Mesendoderm (in vitro differentiated cells): ENCODE results near the gene FOXC1.

Source experiments
- DNase-seq: peaks from one replicate; pipeline ENCODE4 v3.0.0; 2013
- H2AK5ac ChIP-seq: 2 replicates; pipeline ENCODE4 v1.6.1; 2013; ENCODE audit warnings: low read length, inconsistent platforms
- H2BK120ac ChIP-seq: 2 replicates; pipeline ENCODE4 v1.6.1; 2013; ENCODE audit warnings: low read depth, mild to moderate bottlenecking, low read length, moderate library complexity, mixed read lengths
- H2BK15ac ChIP-seq: replicated peaks from 2 replicates; pipeline ENCODE4 v1.6.1; 2013; ENCODE audit warnings: low read depth, mild to moderate bottlenecking, moderate library complexity
- H2BK5ac ChIP-seq: 2 replicates; pipeline ENCODE4 v1.6.1; 2013; ENCODE audit warnings: low read length, inconsistent platforms
- H3K18ac ChIP-seq: 2 replicates; pipeline ENCODE4 v1.6.1; 2013; ENCODE audit warnings: mild to moderate bottlenecking, low read length, mixed read lengths
- H3K23ac ChIP-seq: one replicate; pipeline ENCODE4 v1.6.1; 2013; ENCODE audit warnings: low read length
- H3K27ac ChIP-seq: 2 replicates; pipeline ENCODE4 v1.5.1; 2013; ENCODE audit warnings: low read depth, mild to moderate bottlenecking, inconsistent platforms, low read length, moderate library complexity
- H3K27me3 ChIP-seq: 2 replicates; pipeline ENCODE4 v1.6.1; 2013; ENCODE audit warnings: low read length, control low read depth, mild to moderate bottlenecking, inconsistent platforms; ENCODE audit not compliant: insufficient read depth, poor library complexity
- H3K36me3 ChIP-seq: 2 replicates; pipeline ENCODE4 v1.6.1; 2013; ENCODE audit warnings: low read length, inconsistent platforms; ENCODE audit not compliant: control insufficient read depth, insufficient read depth
- H3K4ac ChIP-seq: one replicate; pipeline ENCODE4 v1.6.1; 2013; ENCODE audit warnings: low read depth, mild to moderate bottlenecking, low read length, moderate library complexity
- H3K4me1 ChIP-seq: 2 replicates; pipeline ENCODE4 v1.6.1; 2013; ENCODE audit warnings: low read depth, low read length, inconsistent platforms; ENCODE audit not compliant: control insufficient read depth
- H3K4me2 ChIP-seq: 2 replicates; pipeline ENCODE4 v1.6.1; 2013; ENCODE audit warnings: low read length
- H3K4me3 ChIP-seq: 2 replicates; pipeline ENCODE4 v1.5.1; 2013; ENCODE audit warnings: mild to moderate bottlenecking, low read length
- H3K56ac ChIP-seq: one replicate; pipeline ENCODE4 v1.6.1; 2013; ENCODE audit warnings: low read length
- H3K79me1 ChIP-seq: 2 replicates; pipeline ENCODE4 v1.6.1; 2013; ENCODE audit warnings: low read length, inconsistent platforms
- H3K79me2 ChIP-seq: 2 replicates; pipeline ENCODE4 v1.6.1; 2013; ENCODE audit warnings: mild to moderate bottlenecking, low read length; ENCODE audit not compliant: control insufficient read depth, insufficient read depth
- H3K9ac ChIP-seq: 2 replicates; pipeline ENCODE4 v1.6.1; 2013; ENCODE audit warnings: low read length, inconsistent platforms
- H4K5ac ChIP-seq: one replicate; pipeline ENCODE4 v1.6.1; 2013; ENCODE audit warnings: low read length
- H4K8ac ChIP-seq: one replicate; pipeline ENCODE4 v1.6.1; 2013; ENCODE audit warnings: low read depth, mild to moderate bottlenecking, control low read depth, low read length, moderate library complexity
- WGBS: extraction: QIAGEN DNeasy Blood & Tissue Kit; methylation state at CpG from one replicate; pipeline ENCODE4 v1.1.7; 2013; ENCODE audit warnings: low lambda C conversion rate, missing lambda C conversion rate; ENCODE audit not compliant: insufficient coverage; ENCODE audit errors: extremely low coverage; 5-methylcytosine and 5-hydroxymethylcytosine counted together

FOXC1 gene

DNA sequence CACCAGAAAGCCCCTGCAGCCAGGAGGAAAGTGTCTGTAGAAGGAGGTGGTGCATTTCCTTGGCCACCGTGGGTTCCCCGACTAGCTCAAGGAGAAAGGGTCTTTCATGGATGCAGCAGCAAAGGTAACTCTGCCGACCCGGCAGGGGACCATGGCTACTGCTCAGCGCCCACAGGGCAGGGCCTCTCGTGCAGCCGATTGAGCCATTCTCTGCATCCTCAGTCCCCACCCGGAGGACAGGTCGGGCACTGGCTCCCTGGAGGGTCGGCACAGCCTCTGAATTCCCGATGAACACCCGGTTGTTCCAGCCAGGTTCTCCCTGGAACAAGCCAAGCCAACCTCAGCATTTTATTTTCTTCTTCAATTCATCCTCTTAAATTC lies 24.1 kb upstream of the FOXC1 start:
- no peak overlapping the region for H3K9ac ChIP-seq
- no peaks in the 10 kb centered on the region for H3K27me3 ChIP-seq
- no peak overlapping the region for H3K56ac ChIP-seq
- no peak overlapping the region for H3K4me2 ChIP-seq
- H3K4me1 ChIP-seq, result no peaks in the 10 kb centered on the region
- no peak overlapping the region for H3K4ac ChIP-seq
- WGBS, result no CpG with 5 or more reads among the region's 12 CpGs
- H2BK120ac ChIP-seq, result no peak overlapping the region
- no peak overlapping the region for H3K23ac ChIP-seq
- no peak overlapping the region for H2BK15ac ChIP-seq
- no peak for DNase-seq
- no peak overlapping the region for H3K4me3 ChIP-seq
- H3K36me3 ChIP-seq, result no peaks in the 10 kb centered on the region
- H3K79me1 ChIP-seq, result no peaks in the 10 kb centered on the region
- H2AK5ac ChIP-seq, result no peak overlapping the region
- no peak overlapping the region for H3K27ac ChIP-seq
- H2BK5ac ChIP-seq, result no peak overlapping the region
- H4K8ac ChIP-seq, result no peak overlapping the region
- no peak overlapping the region for H3K18ac ChIP-seq
- no peaks in the 10 kb centered on the region for H3K79me2 ChIP-seq
- H4K5ac ChIP-seq, result no peak overlapping the region

DNA sequence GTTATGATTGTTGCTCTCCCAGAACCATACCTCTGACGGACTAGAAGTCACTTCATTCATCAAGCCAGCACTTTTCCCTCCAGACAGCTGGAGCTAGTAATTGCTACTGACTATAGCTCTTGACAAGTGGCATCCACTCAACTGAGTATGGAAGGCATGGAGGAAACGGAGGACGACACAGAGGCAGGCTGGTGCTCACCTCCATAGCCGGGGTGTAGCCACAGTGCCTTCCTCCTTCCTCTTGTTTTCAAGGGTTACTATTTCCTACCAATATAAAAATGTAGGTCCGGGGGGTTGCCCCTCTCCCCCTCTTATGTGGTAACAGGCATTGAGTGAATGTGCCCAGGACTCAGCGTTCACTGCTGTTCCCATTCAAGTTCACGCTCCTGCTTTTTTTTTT lies 23.5 kb upstream of the FOXC1 start:
- no peaks in the 10 kb centered on the region for H3K27me3 ChIP-seq
- H3K4ac ChIP-seq, result no peak overlapping the region
- H4K5ac ChIP-seq, result no peak overlapping the region
- no peaks in the 10 kb centered on the region for H3K4me1 ChIP-seq
- no peak overlapping the region for H3K23ac ChIP-seq
- no peaks in the 10 kb centered on the region for H3K36me3 ChIP-seq
- H3K4me2 ChIP-seq, result no peak overlapping the region
- no peak overlapping the region for H3K27ac ChIP-seq
- no peak overlapping the region for H3K4me3 ChIP-seq
- no peak overlapping the region for H2AK5ac ChIP-seq
- no peak overlapping the region for H3K56ac ChIP-seq
- H3K18ac ChIP-seq, result no peak overlapping the region
- H3K79me1 ChIP-seq, result no peaks in the 10 kb centered on the region
- no peaks in the 10 kb centered on the region for H3K79me2 ChIP-seq
- H2BK5ac ChIP-seq, result no peak overlapping the region
- DNase-seq, result no peak
- no peak overlapping the region for H4K8ac ChIP-seq
- no peak overlapping the region for H2BK15ac ChIP-seq
- WGBS, result no CpG with 5 or more reads among the region's 7 CpGs
- H3K9ac ChIP-seq, result no peak overlapping the region
- H2BK120ac ChIP-seq, result no peak overlapping the region

DNA sequence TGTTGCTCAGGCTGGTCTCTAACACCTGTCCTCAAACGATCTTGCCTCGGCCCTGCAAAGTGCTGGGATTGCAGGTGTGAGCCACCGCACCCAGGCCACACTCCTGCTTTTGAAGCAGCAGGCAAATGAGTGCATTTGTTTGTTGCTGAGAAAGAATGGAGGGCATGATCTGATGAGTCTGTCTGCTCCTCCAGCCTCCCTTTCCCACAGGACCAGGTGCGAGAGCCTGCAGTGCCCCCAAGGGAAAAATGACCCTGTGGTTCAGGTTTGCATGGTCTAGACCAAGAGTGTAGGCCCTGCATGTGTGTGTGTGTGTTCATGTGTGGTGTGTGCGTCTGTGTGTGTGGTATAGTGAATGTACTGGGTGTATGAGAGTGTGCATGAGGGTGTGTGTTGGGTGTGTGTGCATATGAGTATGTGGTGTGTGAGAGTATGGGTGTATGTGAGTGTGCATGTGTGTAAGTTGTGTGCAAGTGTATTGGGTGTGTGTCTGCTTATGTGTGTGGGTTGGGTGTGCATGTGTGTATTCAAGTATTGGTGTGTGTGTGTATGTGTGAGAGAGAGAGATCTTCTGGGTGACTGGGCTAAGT lies 22.8 kb upstream of the FOXC1 start:
- H3K4me3 ChIP-seq, result no peak overlapping the region
- no peaks in the 10 kb centered on the region for H3K79me2 ChIP-seq
- no peak overlapping the region for H2AK5ac ChIP-seq
- no peak overlapping the region for H3K18ac ChIP-seq
- H2BK120ac ChIP-seq, result no peak overlapping the region
- DNase-seq, result no peak
- H3K4me1 ChIP-seq, result no peaks in the 10 kb centered on the region
- H2BK15ac ChIP-seq, result no peak overlapping the region
- H3K27ac ChIP-seq, result no peak overlapping the region
- no peak overlapping the region for H3K23ac ChIP-seq
- H3K56ac ChIP-seq, result no peak overlapping the region
- no peak overlapping the region for H4K5ac ChIP-seq
- WGBS, result no CpG with 5 or more reads among the region's 5 CpGs
- H2BK5ac ChIP-seq, result no peak overlapping the region
- no peaks in the 10 kb centered on the region for H3K36me3 ChIP-seq
- H3K4me2 ChIP-seq, result no peak overlapping the region
- H3K27me3 ChIP-seq, result no peaks in the 10 kb centered on the region
- no peak overlapping the region for H3K4ac ChIP-seq
- no peak overlapping the region for H4K8ac ChIP-seq
- no peaks in the 10 kb centered on the region for H3K79me1 ChIP-seq
- no peak overlapping the region for H3K9ac ChIP-seq

DNA sequence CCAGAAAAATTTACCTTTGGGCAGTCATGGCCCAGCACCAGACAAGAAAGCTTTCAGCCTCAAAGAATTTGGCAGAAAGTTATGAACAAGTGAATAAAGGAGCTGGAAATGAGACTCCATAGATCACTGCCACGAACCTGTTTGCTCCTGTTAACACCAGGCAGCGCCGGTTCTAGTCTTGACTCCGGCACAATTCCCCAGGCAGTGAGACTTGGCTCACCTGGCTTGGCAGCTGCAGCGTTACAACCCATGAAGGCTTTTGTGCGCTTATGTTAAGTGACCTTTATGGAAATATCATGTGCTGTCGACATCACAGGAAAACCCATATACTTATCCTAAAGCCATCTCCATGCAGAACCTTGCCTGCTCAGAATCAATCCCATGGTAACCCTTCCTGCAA lies 22.2 kb upstream of the FOXC1 start:
- no peak overlapping the region for H2AK5ac ChIP-seq
- no peak overlapping the region for H3K4ac ChIP-seq
- WGBS, result no CpG with 5 or more reads among the region's 7 CpGs
- H3K4me1 ChIP-seq, result no peaks in the 10 kb centered on the region
- H3K4me3 ChIP-seq, result no peak overlapping the region
- H3K27ac ChIP-seq, result no peak overlapping the region
- no peaks in the 10 kb centered on the region for H3K79me1 ChIP-seq
- no peak overlapping the region for H4K5ac ChIP-seq
- no peak overlapping the region for H2BK15ac ChIP-seq
- no peak overlapping the region for H2BK5ac ChIP-seq
- no peak overlapping the region for H3K18ac ChIP-seq
- no peaks in the 10 kb centered on the region for H3K36me3 ChIP-seq
- no peak overlapping the region for H3K56ac ChIP-seq
- H2BK120ac ChIP-seq, result no peak overlapping the region
- DNase-seq, result no peak
- H3K9ac ChIP-seq, result no peak overlapping the region
- no peak overlapping the region for H3K23ac ChIP-seq
- H4K8ac ChIP-seq, result no peak overlapping the region
- no peaks in the 10 kb centered on the region for H3K27me3 ChIP-seq
- H3K79me2 ChIP-seq, result no peaks in the 10 kb centered on the region
- H3K4me2 ChIP-seq, result no peak overlapping the region

DNA sequence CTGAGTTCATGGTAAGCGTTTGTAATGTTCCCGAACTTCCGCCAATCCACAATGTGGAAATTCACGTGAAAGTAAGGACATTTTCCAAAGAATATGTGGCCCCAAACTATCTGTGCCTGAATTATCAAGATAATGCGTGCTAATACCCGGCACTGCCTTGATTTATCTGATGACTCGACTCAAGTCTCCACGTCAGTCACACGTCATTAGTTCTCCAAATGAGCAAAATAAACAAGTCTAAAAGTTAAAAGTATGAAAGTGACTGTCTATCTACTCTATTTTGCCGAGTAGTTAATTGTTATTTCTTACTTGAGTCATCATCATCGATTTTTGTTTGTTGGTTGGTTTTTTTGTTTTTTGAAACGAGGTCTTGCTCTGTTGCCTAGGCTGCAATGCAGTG lies 21.7 kb upstream of the FOXC1 start:
- no peaks in the 10 kb centered on the region for H3K36me3 ChIP-seq
- DNase-seq, result no peak
- H3K27ac ChIP-seq, result no peak overlapping the region
- no peaks in the 10 kb centered on the region for H3K27me3 ChIP-seq
- no peaks in the 10 kb centered on the region for H3K79me1 ChIP-seq
- H3K9ac ChIP-seq, result no peak overlapping the region
- no peak overlapping the region for H3K18ac ChIP-seq
- no peak overlapping the region for H3K4me2 ChIP-seq
- H4K5ac ChIP-seq, result no peak overlapping the region
- H2BK120ac ChIP-seq, result no peak overlapping the region
- H3K4me3 ChIP-seq, result no peak overlapping the region
- no peak overlapping the region for H3K4ac ChIP-seq
- H3K79me2 ChIP-seq, result no peaks in the 10 kb centered on the region
- H3K56ac ChIP-seq, result no peak overlapping the region
- H4K8ac ChIP-seq, result no peak overlapping the region
- H2BK5ac ChIP-seq, result no peak overlapping the region
- no peak overlapping the region for H3K23ac ChIP-seq
- H2AK5ac ChIP-seq, result no peak overlapping the region
- WGBS, result no CpG with 5 or more reads among the region's 12 CpGs
- no peak overlapping the region for H2BK15ac ChIP-seq
- no peaks in the 10 kb centered on the region for H3K4me1 ChIP-seq

DNA sequence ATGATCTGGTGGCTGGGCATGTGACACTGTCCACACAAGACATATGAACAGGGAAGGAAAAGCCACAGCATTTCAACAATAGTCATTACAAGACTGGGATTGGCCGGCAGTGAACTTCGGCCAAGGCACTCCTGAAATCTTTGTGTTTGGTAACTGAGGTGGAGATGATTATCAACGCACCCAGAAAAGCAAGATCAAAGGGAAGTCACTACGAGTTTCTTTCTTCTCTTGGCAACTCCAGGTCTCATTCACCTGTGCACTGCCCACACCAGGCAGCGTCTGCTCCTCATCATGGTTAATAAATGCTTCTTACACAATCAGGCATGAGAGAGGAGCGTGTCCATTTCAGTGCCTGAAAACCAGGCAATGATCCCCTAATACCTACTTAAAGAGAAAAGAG lies 20.5 kb upstream of the FOXC1 start:
- H3K27ac ChIP-seq, result no peak overlapping the region
- H3K4ac ChIP-seq, result no peak overlapping the region
- no CpG with 5 or more reads among the region's 6 CpGs for WGBS
- H3K79me2 ChIP-seq, result no peaks in the 10 kb centered on the region
- no peak overlapping the region for H2BK15ac ChIP-seq
- H2AK5ac ChIP-seq, result no peak overlapping the region
- H2BK120ac ChIP-seq, result no peak overlapping the region
- H3K9ac ChIP-seq, result no peak overlapping the region
- no peak overlapping the region for H3K18ac ChIP-seq
- H3K79me1 ChIP-seq, result no peaks in the 10 kb centered on the region
- no peak overlapping the region for H2BK5ac ChIP-seq
- H3K23ac ChIP-seq, result no peak overlapping the region
- H3K56ac ChIP-seq, result no peak overlapping the region
- DNase-seq, result no peak
- no peak overlapping the region for H3K4me3 ChIP-seq
- H3K4me1 ChIP-seq, result no peaks in the 10 kb centered on the region
- no peaks in the 10 kb centered on the region for H3K27me3 ChIP-seq
- H4K8ac ChIP-seq, result no peak overlapping the region
- H3K4me2 ChIP-seq, result no peak overlapping the region
- H4K5ac ChIP-seq, result no peak overlapping the region
- no peaks in the 10 kb centered on the region for H3K36me3 ChIP-seq
